ENCODE results near the gene DPP6.

DNA sequence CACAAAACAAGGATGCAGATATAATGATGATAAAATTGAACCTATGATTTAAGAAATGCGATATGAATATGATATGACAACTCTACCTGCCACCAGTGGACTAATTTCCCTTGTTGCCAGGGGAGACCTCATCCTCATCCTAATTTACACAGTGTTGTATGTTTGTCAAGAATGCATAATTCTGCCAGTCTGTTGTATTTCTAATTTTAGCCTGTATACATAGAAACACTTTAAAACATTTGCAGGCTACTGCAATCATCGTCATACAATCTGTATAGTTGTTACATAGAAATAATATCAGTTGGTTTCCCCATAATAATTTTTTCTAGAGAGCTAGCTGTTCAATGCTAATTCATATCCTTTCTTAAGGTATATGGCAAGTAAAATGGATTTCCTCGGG lies 274.2 kb downstream of the DPP6 start:
- TF ChIP-seq, protein P1, sequence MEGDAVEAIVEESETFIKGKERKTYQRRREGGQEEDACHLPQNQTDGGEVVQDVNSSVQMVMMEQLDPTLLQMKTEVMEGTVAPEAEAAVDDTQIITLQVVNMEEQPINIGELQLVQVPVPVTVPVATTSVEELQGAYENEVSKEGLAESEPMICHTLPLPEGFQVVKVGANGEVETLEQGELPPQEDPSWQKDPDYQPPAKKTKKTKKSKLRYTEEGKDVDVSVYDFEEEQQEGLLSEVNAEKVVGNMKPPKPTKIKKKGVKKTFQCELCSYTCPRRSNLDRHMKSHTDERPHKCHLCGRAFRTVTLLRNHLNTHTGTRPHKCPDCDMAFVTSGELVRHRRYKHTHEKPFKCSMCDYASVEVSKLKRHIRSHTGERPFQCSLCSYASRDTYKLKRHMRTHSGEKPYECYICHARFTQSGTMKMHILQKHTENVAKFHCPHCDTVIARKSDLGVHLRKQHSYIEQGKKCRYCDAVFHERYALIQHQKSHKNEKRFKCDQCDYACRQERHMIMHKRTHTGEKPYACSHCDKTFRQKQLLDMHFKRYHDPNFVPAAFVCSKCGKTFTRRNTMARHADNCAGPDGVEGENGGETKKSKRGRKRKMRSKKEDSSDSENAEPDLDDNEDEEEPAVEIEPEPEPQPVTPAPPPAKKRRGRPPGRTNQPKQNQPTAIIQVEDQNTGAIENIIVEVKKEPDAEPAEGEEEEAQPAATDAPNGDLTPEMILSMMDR (IDR thresholded peaks at IDR 0.05): no peak
- no peak for TF ChIP-seq EP300 (IDR thresholded peaks at IDR 0.05)

Measured in ovary (tissue), 3 donors.